IPS DF 6.9 (cell line): ENCODE measurements around the gene ASCC2.
"Not testable (repeated sequence)": the region's sequence is repeated elsewhere in the genome, so short reads cannot be mapped to it uniquely, and the experiment has no call there.

Experiments used
- DNase-seq: peaks from one replicate; pipeline ENCODE4 v3.0.0-alpha.2; 2013; ENCODE audit warnings: low read depth, low spot score
- H3K27ac ChIP-seq: one replicate; pipeline ENCODE4 v1.5.1; 2013; ENCODE audit warnings: low read length, control low read depth
- H3K27me3 ChIP-seq: 2 replicates; pipeline ENCODE4 v1.6.1; 2013; ENCODE audit warnings: mild to moderate bottlenecking, low read length; ENCODE audit not compliant: control insufficient read depth, insufficient read depth
- H3K36me3 ChIP-seq: 2 replicates; pipeline ENCODE4 v1.6.1; 2013; ENCODE audit warnings: low read length; ENCODE audit not compliant: control insufficient read depth, insufficient read depth
- H3K4me1 ChIP-seq: 2 replicates; pipeline ENCODE4 v1.6.1; 2013; ENCODE audit warnings: low read length; ENCODE audit not compliant: control insufficient read depth, insufficient read depth
- H3K4me3 ChIP-seq: 2 replicates; pipeline ENCODE4 v1.5.1; 2013; ENCODE audit warnings: mild to moderate bottlenecking, low read length
- H3K9me3 ChIP-seq: 2 replicates; pipeline ENCODE4 v1.6.1; 2013; ENCODE audit warnings: low read length, inconsistent platforms; ENCODE audit not compliant: control insufficient read depth, insufficient read depth
- WGBS: extraction: QIAGEN DNeasy Blood & Tissue Kit; methylation state at CpG from one replicate; pipeline ENCODE4 v1.1.7; 2013; ENCODE audit warnings: mixed read lengths, missing lambda C conversion rate; ENCODE audit not compliant: insufficient read length, insufficient coverage; 5-methylcytosine and 5-hydroxymethylcytosine counted together

The ASCC2 gene

GRCh38 chr22:29836791-29837370 is 1.2 kb downstream of the ASCC2 start:
- H3K9me3 ChIP-seq, H3K4me1 ChIP-seq, H3K27ac ChIP-seq, H3K27me3 ChIP-seq, DNase-seq, H3K36me3 ChIP-seq, H3K4me3 ChIP-seq: not testable (repeated sequence)
- no CpG with 5 or more reads among the region's 18 CpGs for WGBS

DNA sequence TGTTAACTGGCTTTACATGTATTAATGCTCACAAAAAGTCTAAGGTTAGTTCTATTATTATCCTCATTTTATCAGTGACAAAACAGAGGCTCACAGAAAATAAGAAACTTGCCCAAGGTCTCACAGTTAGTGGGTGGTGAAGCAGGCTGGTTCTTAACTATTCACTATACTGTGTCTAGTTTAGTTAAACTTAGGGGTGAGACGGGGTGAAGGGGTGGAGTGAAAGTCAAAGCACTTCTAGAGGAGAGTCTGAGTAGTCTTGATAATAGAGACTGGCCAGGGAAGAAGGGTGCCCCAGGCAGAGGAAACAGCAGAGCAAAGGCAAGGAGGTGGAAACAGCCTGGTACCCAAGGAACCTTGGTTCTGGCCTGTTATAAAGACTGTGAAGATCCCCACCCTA is 4.0 kb downstream of the ASCC2 start:
- no peaks in the 10 kb centered on the region for H3K9me3 ChIP-seq
- H3K36me3 ChIP-seq, result no peaks in the 10 kb centered on the region; the same call in 1 of the 2 replicates
- no peaks in the 10 kb centered on the region for H3K27me3 ChIP-seq
- no peak overlapping the region for H3K4me3 ChIP-seq
- no peaks in the 10 kb centered on the region for H3K4me1 ChIP-seq
- DNase-seq, result no peak
- H3K27ac ChIP-seq, result no peak overlapping the region
- no CpG with 5 or more reads among the region's 1 CpG for WGBS

- Histone ChIP-seq H3K36me3 (no peaks in the 10 kb centered on the region; the same call in 1 of the 2 replicates), H3K27me3 (no peaks in the 10 kb centered on the region), H3K27ac (no peak overlapping the region), H3K4me3 (no peak overlapping the region), H3K9me3 (no peaks in the 10 kb centered on the region), H3K4me1 (no peaks in the 10 kb centered on the region)
- WGBS, result no CpG with 5 or more reads among the region's 7 CpGs
- no peak for DNase-seq
Measured at GRCh38 chr22:29833392-29833965, 4.6 kb downstream of the ASCC2 start.

- WGBS, result no CpG with 5 or more reads among the region's 9 CpGs
- Histone ChIP-seq H3K36me3 (no peaks in the 10 kb centered on the region; the same call in 1 of the 2 replicates), H3K9me3 (no peaks in the 10 kb centered on the region), H3K4me1 (no peaks in the 10 kb centered on the region), H3K4me3 (no peak overlapping the region), H3K27ac (no peak overlapping the region), H3K27me3 (no peaks in the 10 kb centered on the region)
- DNase-seq, result no peak
Measured at GRCh38 chr22:29831958-29832357, 6.1 kb downstream of the ASCC2 start.

DNA sequence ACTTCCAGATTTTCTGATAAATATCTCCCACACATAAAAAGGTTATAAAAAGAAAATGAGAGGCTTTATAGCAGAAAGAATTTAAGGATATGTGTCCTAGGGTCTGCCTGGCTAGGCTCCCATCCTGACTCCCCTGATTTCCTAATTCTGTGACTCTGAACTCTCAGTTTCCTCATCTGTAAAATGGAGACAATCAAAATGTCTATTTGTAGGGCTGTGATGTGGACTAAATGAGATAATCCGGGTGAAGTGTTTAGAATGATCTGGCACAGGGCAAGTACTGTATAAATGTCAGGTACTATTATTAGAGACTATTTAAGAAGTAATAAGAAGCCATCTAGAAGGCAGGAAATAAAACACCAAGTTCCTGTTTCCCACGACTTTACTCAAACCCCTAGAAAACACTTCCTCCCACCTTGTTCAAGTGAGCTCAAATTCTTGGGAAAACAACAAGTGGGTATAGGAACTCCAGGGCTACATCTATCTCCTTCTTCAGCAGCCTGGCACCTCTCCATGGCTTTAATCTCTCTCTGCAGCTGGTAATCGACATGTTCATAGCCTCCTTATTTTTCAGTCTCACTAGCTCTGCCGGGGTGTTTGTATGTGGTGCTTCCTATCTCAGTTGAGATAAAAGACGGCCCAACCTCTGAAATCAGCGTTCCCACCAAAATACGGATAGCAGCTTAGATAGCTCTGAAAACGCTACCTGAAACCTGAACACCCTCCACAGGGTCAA is 6.7 kb downstream of the ASCC2 start:
- no peaks in the 10 kb centered on the region for H3K27me3 ChIP-seq
- no CpG with 5 or more reads among the region's 8 CpGs for WGBS
- no peak for DNase-seq
- H3K4me3 ChIP-seq, result no peak overlapping the region
- no peaks in the 10 kb centered on the region for H3K4me1 ChIP-seq
- H3K36me3 ChIP-seq, result no peaks in the 10 kb centered on the region; the same call in 1 of the 2 replicates
- no peaks in the 10 kb centered on the region for H3K9me3 ChIP-seq
- no peak overlapping the region for H3K27ac ChIP-seq

GRCh38 chr22:29830585-29830984 is 7.5 kb downstream of the ASCC2 start:
- no peak overlapping the region for H3K27ac ChIP-seq
- no peaks in the 10 kb centered on the region for H3K27me3 ChIP-seq
- H3K4me3 ChIP-seq, result no peak overlapping the region
- H3K4me1 ChIP-seq, result no peaks in the 10 kb centered on the region
- no peaks in the 10 kb centered on the region; the same call in 1 of the 2 replicates for H3K36me3 ChIP-seq
- no CpG with 5 or more reads among the region's 8 CpGs for WGBS
- H3K9me3 ChIP-seq, result no peaks in the 10 kb centered on the region
- DNase-seq, result no peak

DNA sequence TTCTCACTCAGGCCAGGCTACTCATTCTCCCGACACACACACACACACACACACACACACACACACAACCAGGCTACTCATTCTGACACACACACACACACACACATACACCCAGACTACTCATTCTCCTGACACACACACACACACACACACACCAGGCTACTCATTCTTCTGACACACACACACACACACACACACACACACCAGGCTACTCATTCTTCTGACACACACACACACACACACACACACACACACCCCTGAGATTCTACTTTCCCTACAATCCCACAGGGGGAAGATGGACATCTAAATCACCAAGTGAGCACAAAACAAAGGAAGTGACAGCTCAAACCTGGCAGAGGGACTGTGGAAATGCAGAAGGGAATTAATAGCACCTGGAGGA is 10.3 kb downstream of the ASCC2 start:
- not testable (repeated sequence) for H3K27me3 ChIP-seq, H3K4me1 ChIP-seq, H3K36me3 ChIP-seq, H3K27ac ChIP-seq, H3K9me3 ChIP-seq, DNase-seq, H3K4me3 ChIP-seq
- WGBS, result no CpG with 5 or more reads among the region's 1 CpG

GRCh38 chr22:29827091-29827490 is 11.0 kb downstream of the ASCC2 start:
- Histone ChIP-seq H3K36me3 (peaks cover 1% of the 10 kb centered on the region; the same call in 1 of the 2 replicates), H3K9me3 (no peaks in the 10 kb centered on the region)
- WGBS, result no CpG with 5 or more reads among the region's 4 CpGs

GRCh38 chr22:29825578-29825977 is 12.5 kb downstream of the ASCC2 start:
- no peaks in the 10 kb centered on the region for H3K27me3 ChIP-seq
- no CpG with 5 or more reads among the region's 17 CpGs for WGBS
- H3K4me1 ChIP-seq, result no peaks in the 10 kb centered on the region
- H3K27ac ChIP-seq, result no peak overlapping the region
- H3K4me3 ChIP-seq, result no peak overlapping the region
- no peaks in the 10 kb centered on the region for H3K9me3 ChIP-seq
- no peak for DNase-seq
- peaks cover 6% of the 10 kb centered on the region; the same call in 1 of the 2 replicates for H3K36me3 ChIP-seq

More at GRCh38 chr22:29827091-29827490, 11.0 kb downstream of the ASCC2 start:
- no peak for DNase-seq
- Histone ChIP-seq H3K27me3 (no peaks in the 10 kb centered on the region), H3K4me1 (no peaks in the 10 kb centered on the region), H3K27ac (no peak overlapping the region), H3K4me3 (no peak overlapping the region)

- WGBS, result no CpG with 5 or more reads among the region's 11 CpGs
- peaks cover 6% of the 10 kb centered on the region; the same call in 1 of the 2 replicates for H3K36me3 ChIP-seq
- H3K27ac ChIP-seq, result no peak overlapping the region
- no peaks in the 10 kb centered on the region for H3K4me1 ChIP-seq
- no peaks in the 10 kb centered on the region for H3K27me3 ChIP-seq
- DNase-seq, result no peak
- no peaks in the 10 kb centered on the region for H3K9me3 ChIP-seq
- H3K4me3 ChIP-seq, result no peak overlapping the region
Measured at GRCh38 chr22:29824677-29825076, 13.4 kb downstream of the ASCC2 start.
